Medulla oblongata (tissue), 1 donor: Measurements from ENCODE around the gene DHRSX.
"Not testable (repeated sequence)": the region's sequence is repeated elsewhere in the genome, so short reads cannot be mapped to it uniquely, and the experiment has no call there.

Source experiments
- DNase-seq: peaks from one replicate; pipeline ENCODE4 v3.0.0-alpha.2; 2015; ENCODE audit errors: extremely low spot score

Gene DHRSX

DNA sequence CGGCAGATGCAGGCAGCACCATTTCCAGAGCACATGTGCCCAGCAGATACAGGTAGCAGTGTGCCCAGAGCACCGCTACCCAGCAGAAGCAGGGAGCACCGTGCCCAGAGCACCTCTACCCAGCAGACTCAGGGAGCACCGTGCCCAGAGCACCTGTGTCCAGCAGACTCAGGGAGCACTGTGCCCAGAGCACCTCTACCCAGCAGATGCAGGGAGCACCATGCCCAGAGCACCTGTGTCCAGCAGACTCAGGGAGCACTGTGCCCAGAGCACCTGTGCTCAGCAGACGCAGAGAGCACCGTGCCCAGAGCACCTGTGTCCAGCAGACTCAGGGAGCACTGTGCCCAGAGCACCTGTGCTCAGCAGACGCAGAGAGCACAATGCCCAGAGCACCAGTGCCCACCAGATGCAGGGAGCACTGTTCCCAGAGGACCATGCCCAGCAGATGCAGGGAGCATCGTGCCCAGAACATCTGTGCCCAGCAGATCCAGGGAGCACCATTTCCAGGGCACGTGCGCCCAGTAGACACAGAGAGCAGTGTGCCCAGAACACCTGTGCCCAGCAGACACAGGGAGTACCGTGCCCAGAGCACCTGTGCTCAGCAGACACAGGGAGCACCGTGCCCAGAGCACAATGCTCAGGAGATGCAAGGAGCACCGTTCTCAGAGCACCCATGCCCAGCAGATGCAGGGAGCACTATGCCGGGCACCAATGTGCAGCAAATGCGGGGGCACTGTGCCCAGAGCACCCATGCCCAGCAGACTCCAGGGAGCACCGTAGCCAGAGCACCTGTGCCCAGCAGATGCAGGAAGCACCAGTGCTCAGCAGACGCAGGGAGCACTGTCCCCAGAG lies 236.4 kb downstream of the DHRSX start:
- no peak for DNase-seq

DNA sequence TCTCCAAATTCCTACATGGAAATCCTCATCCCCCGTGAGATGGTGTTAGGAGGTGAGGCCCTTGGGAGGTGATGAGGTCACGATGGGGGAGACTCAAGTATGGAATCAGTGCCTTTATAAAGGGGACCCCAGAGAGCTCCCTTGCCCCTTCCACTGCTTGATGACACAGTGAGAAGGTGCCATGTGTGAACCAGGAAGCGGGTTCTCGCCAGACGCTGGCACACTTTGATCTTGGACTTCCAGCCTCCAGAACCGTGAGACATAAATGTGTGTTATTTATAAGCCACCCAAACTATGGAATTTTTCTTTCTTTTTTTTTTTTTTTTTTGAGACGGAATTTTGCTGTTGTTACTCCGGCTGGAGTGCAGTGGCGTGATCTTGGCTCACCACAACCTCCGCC lies 237.6 kb downstream of the DHRSX start:
- DNase-seq, result no peak

DNA sequence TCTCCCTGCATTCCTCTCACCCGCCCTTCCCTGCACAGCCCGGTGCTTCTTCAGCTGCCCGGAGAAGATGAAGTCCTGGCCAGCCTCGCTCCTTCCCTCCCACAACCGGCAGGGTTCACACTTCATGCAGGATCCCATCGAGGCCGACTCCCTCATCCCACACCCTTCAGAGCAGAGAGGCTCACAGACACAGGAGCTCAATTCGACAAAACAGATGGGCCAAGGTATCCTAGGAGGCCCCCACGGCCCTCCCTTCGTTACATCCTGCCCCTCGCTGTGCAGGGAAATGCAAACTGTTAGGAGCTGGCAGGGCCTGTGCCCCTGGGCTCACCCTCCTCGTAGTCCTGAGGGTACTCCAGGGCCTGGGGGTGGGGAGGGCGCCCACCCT lies 238.1 kb downstream of the DHRSX start:
- no peak for DNase-seq

DNA sequence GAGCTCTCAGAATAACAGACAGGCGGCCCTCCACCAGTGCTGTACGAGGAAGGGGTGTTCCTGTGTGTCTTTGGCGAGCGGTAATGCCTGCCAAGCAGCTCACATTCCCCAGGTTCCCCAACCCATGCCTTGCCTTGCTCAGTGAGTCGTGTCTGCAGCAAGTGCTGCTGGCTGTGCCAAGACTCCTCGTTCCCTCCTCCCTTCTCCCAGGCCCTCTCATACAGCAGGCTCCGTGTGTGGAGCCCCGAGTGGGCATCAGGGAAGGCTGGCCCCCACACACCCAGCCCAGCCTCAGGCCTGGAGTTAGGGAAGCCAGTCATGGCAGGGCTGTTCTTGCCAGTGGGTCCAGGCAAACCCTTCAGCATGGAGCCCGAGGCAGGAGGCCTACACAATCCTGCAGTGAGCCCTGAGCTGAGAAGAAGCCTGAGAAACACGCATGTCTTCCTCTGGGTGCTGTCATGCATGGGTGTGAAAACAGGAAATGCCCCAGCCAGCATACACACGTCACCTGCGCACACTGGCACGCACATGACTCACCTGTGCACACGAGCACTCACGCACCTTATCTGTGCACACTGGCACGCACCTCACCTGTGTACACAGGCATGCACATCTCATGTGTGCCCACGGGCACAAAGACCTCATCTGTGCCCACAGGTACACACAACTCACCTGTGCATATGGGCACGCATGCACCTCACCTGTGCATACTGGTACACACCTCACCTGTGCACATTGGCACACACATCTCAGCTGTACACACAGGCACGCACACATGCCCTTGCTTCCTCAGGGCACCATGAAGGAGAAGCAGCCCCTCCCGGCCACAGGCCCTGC lies 238.7 kb downstream of the DHRSX start:
- DNase-seq, result peak; percentile 64

DNA sequence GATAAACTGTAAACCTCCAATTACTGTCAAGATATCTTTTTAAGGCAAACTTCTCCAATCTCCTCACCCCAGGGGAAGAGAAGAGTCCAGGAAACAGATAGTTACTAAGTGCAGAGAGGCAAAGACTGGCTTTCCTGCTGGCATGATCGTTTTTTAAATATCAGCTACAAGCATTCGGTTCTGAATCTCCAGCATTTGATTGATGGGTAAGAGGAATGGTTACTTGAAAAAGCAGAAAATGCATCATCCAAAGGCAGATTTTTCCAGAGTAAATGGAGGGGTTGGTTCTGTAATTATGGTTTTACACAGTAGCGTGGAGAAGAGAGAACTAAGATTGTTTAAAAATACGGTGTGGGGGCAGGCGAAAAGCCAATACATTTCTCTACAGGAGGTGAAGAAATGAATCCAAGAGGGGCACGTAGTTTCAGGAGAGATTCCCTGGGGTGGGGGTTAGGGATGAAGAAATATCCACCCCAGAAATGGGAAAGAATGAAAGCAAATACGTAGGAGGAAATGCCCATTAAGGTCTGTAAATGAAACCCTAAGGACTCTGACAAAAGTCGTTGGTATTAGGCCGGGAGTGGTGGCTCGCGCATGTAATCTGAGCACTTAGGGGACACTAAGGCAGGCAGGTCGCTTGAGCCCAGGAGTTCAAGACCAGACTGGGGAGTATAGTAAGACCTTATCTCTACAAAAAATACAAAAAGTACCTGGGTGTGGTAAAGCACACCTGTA lies 248.3 kb downstream of the DHRSX start:
- DNase-seq, result no peak

DNA sequence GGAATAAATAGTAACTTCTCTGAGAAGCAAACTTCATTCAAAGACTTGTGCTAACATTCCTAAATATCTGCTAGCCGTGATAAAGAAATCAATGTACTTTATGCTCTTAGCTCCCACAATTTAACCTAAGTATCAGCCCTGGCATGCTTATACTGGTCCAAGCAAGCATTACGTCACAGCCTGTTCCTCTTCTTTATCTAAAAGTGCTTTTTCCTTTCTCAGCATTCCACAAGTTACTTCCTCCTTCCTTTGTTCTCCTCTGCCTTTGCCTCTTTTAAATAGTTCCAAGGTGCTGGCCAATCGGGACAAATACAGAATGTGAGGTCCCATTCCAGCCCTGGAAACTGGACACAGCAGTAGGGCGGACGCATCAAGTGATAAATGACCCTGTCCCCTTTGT lies 249.6 kb downstream of the DHRSX start:
- DNase-seq, result no peak

DNA sequence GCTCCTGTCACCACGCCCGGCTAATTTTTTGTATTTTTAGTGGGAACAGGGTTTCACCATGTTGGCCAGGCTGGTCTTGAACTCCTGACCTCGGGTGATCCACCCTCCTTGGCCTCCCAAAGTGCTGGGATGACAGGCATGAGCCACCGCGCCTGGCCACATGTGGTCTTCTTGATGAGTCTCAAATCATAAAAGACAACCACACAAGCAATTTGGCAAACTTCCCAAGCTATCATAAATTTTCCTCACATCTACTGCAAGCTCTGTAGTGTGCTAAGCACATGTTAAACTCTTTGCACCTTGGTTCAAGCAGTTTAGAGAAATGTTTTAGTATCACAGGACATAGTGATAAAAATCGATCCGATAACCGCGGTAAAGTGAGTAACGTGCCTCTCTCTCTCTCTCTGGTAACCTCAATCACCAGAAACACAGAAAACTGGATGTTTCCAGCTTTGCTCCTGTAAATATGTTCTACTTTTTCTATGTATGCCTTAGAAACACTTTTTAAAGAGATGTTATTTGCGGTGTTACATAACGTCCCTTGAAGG lies 256.8 kb downstream of the DHRSX start:
- no peak for DNase-seq

DNA sequence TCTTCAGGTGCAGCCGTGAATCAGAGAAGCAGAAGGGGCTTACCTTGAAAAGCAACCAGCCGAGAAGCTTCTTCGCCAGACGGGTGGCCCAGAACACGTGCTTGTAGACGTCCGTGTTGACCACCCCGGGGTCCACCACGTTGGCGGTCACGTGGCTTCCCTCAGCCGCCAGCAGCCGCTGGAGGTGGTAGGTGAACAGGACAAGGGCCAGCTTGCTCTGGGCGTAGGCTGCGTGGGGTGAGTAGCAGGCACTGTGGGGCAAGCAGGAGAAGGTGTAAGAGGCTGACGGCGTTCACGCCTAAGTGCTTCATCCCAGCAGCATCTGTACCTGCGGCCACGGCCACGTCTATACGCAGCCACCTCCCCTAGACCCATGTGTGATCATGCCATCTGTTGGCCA lies 257.8 kb downstream of the DHRSX start:
- DNase-seq, result no peak

DNA sequence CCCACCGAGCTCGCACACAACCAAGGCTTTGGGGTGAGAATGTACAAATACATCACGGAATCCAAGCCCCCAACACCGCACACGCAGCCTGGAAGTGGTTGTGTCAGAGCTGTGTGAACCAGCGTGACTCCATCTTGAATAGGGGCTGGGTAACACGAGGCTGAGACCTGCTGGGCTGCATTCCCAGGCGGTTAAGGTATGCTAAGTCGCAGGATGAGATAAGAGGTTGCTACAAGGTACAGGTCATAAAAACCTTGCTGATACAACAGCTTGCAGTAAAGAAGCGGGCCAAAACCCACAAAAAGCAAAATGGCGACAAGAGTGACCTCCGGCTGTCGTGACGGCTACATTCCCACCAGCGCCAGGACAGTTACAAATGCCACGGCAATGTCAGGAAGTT lies 258.4 kb downstream of the DHRSX start:
- DNase-seq, result no peak

DNA sequence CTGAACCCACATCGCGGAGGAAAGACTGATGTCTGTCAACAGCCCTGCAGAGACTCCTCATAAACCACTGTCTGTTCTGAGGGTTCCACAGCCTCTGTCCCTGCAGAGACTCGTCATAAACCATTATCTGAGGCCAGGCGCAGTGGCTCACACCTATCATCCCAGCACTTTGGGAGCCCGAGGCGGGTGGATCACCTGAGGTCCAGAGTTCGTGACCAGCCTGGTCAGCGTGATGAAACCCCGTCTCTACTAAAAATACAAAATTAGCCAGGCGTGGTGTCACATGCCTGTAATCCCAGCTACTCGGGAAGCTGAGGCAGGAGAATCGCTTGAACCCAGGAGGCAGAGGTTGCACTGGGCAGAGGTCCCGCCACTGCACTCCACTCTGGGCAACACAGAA lies 259.3 kb downstream of the DHRSX start:
- DNase-seq, result not testable (repeated sequence)

DNA sequence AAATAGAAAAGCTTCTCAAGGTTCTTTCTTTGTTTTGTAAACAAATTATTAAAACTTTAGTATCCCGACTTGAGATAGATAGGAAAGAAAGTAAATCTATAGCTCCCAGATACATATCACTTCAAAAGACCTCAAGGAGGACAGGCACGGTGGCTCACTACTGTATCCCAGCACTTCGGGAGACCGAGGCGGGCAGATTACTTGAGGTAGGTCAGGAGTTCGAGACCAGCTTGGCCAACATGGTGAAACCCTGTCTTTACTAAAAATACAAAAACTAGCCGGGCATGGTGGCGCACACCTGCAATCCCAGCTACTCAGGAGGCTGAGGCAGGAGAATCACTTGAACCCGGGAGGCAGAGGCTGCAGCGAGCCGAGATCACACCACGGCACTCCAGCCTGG lies 260.0 kb downstream of the DHRSX start:
- not testable (repeated sequence) for DNase-seq

DNA sequence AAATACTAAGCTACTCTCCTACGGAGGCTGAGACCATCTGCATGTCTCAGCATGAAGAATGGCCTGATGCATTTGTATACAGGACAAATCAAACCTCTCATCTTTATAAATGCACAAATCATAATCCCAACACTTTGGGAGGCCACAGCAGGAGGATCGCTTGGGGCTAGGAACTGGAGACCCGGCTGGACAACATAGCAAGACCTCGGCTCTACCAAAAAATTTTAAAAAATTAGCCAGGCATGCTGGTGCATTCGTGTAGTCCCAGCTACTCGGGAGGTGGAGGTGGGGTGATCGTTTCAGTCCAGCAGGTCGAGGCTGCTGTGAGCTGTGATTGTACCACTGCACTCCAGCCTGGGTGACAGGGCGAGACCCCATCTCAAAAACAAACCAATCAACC lies 262.8 kb downstream of the DHRSX start:
- DNase-seq, result no peak

DNA sequence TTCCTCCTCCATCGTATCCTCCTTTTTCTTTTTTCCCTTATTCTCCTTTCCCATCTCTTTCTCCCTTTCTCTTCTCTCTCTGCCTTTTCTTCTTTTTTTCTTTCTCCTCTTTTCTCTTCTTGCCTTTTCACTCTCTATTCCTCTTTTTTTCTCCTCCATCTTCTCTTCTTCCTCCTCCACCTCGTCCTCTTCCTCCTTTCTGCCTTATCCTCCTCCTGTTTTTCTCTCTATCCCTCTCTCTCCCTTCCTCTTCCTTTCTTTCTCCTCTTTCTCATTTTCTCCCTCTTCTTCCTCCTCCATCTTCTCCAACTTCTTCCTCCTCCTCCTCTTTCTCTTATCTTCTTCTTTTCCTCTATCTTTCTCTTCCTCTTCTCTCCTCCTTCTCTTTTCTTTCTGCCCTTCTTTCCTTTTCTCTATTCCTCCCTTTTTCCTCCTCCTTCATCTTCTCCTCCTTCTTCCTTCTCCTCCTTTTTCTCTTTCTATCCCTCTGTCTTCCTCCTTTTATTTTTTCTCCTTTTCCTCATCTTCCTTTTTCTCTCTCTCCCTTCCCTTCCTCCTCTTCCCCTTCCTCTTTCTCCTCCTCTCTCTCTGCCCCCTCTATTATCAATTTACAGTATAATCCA lies 269.1 kb downstream of the DHRSX start:
- no peak for DNase-seq

DNA sequence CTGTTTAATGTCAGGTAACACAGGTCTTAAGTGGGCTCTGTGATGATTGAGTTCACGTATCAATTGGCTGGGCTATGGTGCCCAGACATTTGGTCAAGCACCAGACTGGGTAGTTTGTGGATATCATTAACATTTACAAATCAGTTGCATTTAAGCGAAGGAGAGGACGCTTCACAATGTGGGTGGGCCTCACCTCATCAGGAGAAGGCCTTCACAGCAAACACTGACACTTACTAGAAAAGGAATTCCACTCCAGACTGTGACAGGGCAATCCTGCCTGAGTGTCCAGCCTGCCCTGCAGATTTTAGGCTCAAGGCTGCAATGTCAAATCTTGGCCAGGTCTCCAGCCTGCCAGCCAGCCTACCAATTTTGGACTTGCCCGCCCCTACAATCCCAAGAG lies 270.3 kb downstream of the DHRSX start:
- no peak for DNase-seq

DNA sequence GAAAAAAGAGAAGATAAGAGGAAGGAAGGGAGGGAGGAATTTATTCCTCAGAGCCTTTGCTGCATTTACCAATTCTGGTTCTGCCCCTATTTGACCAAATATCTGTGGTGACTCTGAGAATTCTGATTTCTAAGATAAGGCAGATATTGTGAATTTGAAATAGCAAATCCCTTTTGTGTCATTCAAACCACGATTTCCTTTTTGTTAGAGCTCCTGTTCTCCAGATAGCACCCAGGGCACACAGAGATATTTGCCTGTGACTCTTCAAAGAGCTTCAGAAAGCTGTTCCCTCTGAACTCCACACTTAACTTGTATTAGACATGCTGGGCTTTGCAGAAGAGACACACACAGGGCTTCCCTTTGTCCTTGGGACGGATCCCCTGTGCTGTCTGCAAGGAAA lies 272.2 kb downstream of the DHRSX start:
- no peak for DNase-seq

DNA sequence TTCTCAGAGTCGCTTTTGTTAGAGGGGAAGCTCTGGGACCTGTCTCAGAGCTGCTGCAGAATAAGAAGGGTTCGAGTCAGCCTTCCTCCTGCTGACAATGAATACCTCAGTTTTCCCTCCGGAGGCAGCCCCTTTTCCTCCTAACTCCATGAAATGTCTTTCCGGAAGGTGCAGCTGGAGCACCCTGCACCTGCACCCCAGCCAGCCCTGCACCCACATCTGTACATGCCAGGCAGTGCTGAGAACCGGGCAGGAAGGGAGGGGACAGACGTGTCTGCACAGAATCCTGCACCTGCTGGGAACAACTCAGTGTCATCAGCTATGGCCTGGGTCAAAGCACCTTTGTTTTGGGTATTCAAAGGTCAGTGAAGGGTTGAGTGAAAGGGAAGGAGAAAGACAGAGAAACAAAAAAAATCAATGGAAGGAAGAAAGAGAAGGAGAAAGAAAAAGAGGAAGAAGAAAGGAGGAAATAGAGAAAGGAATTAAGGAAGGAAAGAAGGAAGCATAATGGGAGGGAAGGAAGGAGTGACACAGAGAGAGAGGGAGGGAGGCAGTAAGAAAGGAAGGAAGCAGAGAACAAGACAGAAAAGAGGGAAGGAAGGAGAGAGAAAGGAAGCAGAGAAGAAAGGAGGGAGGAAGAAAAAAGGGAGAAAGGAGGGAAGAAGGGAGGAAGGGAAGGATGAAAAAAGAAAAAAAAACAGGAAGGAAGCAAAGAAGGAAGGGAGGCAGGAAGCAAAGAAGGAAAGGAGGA lies 273.7 kb downstream of the DHRSX start:
- DNase-seq, result no peak

DNA sequence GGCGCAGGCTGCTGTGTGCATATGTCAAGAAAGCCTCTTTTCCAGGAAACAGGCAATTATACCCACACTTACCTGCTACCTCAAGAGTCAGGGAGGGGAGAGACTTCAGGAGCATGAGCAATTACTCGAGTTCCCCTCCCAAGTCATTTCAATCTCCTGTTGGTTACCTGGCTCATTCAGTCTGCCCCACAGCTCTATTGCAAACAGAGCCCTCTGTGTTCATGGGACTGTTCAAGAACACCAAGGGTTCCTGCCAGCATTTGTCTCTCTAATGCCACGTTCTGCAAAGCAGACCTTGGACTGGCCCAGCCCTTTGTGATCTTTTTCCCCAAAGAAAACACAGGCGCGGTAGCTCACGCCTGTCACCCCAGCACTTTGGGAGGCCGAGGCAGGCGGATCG lies 274.6 kb downstream of the DHRSX start:
- DNase-seq, result no peak

DNA sequence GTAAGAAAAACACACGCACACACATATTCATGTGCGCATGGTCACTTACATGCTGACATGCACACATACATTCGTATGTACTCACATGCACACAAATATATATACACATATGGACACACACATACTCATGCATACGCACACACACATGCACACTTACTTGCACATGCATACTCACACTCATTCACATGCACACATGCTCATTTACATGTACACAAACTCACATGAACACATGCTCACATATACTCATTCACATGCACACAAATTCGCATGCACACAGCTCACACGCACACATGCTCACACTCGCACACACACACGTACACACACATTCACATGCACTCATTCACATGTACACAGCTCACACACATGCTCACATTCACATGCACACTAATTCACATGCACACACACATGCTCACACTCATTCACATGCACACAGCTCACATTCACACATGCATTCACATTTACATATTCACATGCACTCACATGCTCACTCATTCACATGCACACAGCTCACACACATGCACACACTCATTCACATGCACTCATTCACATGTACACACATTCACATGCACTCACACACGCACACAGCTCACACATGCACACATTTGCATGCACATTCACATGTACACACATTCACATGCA lies 276.1 kb downstream of the DHRSX start:
- no peak for DNase-seq

DNA sequence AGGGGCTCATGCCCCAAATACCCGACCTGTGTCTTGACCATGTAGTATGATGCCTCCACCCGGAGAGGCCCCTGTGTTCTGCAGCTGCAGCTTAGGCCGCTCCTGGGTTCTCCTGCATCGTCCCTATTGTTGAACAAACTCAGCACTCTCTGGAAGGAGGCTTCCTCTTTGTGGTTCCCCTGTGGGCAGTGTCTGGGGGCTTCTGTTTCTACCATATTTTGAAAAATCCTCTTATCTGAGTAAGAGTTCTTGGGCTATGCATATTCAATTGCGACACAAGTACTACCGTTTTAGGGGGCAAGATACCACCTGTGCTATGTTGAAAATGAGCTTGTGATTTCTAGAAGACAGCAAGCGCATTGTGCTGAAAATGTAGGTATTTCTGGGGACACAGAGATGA lies 276.6 kb downstream of the DHRSX start:
- no peak for DNase-seq

DNA sequence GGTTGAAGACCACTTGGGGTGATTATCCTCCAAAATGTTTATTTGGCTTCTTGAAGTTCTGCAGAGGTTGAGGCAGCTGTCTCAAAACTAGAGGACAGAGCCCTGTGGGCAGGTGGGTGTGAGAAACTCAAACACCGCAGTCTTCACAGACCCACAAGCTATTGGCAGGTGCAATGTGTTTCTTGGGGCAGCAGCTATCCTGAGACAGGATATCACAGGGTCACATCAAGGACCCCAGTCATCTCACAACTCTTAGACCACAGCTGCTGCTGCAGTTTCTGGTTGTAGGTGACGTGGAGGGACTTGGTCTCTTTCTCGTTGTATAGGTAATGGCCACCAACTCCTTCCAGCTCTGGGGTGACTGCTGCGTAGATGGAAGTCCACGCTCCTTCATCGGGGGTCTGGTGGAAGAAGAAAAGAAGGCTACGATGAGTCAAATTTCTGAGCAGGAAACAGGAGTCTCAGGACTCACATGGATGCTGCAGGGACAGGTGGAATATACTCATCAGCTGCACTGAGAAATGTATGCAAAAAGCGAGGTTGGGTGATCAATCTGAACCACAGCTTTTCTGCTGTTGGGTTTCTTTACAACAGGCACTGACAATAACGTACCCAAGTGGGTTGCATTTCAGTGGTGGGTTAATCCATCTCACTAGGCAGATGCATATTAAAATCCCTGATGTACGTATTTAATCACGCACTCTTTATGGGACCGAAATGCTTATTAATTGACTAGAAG lies 279.8 kb downstream of the DHRSX start:
- DNase-seq, result no peak
